ENCODE data around the gene CNIH2.

GRCh38 chr11:66262191-66262590, 15.8 kb upstream of the CNIH2 start:
- TF ChIP-seq CBFB (CRISPR knock-in tag; IDR thresholded peaks at IDR 0.05; ENCODE audit: low read depth) (no peak), CTCF (IDR thresholded peaks at IDR 0.05) (no peak), TEAD4 (CRISPR knock-in tag; IDR thresholded peaks at IDR 0.05) (no peak), HMGA2 (CRISPR knock-in tag; IDR thresholded peaks at IDR 0.05) (no peak), USF2 (CRISPR knock-in tag; IDR thresholded peaks at IDR 0.05) (no peak)

All from WTC11 (cell line).